DND-41 (cell line): ENCODE data around the gene BIRC6.
A peak's percentile ranks its signal among the peaks of the same experiment; 100 is the strongest.

Experiments used
- ATAC-seq: fragments of 200-7000 bp; cut with Tn5 transposase; 3 replicates; pipeline ENCODE4 v1.9.1; 2021; ENCODE audit warnings: low read depth; ENCODE audit not compliant: insufficient read depth
- DNase-seq: peaks from one replicate; pipeline ENCODE4 v3.0.0-alpha.2; 2020
- H2AFZ ChIP-seq: 2 replicates; pipeline ENCODE4 v1.6.0; 2012; ENCODE audit warnings: low read depth, low read length
- H3K27ac ChIP-seq: 2 replicates; pipeline ENCODE4 v1.5.1; 2012; ENCODE audit warnings: low read length, inconsistent platforms
- H3K27me3 ChIP-seq: fragments of 200-600 bp; sonication (generic); 2 replicates; pipeline ENCODE4 v1.6.0; 2012; ENCODE audit warnings: low read length, mild to moderate bottlenecking, inconsistent platforms; ENCODE audit not compliant: insufficient read depth, poor library complexity
- H3K36me3 ChIP-seq: 2 replicates; pipeline ENCODE4 v1.5.1; 2012; ENCODE audit warnings: low read length, inconsistent platforms; ENCODE audit not compliant: insufficient read depth
- H3K4me1 ChIP-seq: 2 replicates; pipeline ENCODE4 v1.5.1; 2012; ENCODE audit warnings: mild to moderate bottlenecking, low read length; ENCODE audit not compliant: insufficient read depth
- H3K4me2 ChIP-seq: 2 replicates; pipeline ENCODE4 v1.6.0; 2012; ENCODE audit warnings: mild to moderate bottlenecking, moderate library complexity, low read length, inconsistent platforms; ENCODE audit not compliant: insufficient read depth
- H3K4me3 ChIP-seq, 2 experiments: fragments of 200-600 bp in 1 of 2; shearing (Covaris generic) in 1 of 2; 2 replicates each; pipeline ENCODE4 v1.5.1; 2012 to 2016; ENCODE audit warnings: inconsistent platforms in 2 of 2, low read length in 2 of 2, mild to moderate bottlenecking in 2 of 2, low read depth in 1 of 2, moderate library complexity in 1 of 2
- H3K79me2 ChIP-seq: 2 replicates; pipeline ENCODE4 v1.6.0; 2012; ENCODE audit warnings: low read length, inconsistent platforms; ENCODE audit not compliant: insufficient read depth
- H3K9ac ChIP-seq: 2 replicates; pipeline ENCODE4 v1.6.0; 2012; ENCODE audit warnings: low read depth, mild to moderate bottlenecking, inconsistent platforms, low read length, moderate library complexity
- H3K9me3 ChIP-seq: 2 replicates; pipeline ENCODE4 v1.5.1; 2012; ENCODE audit warnings: low read length, moderate library complexity, mild to moderate bottlenecking, inconsistent platforms; ENCODE audit not compliant: insufficient read depth, severe bottlenecking
- H4K20me1 ChIP-seq: 2 replicates; pipeline ENCODE4 v1.6.0; 2012; ENCODE audit warnings: low read length; ENCODE audit not compliant: insufficient read depth
- CTCF ChIP-seq: IDR thresholded peaks from 2 replicates; pipeline ENCODE4 v1.5.1; 2012; ENCODE audit warnings: borderline replicate concordance, low read length, moderate library complexity, mild to moderate bottlenecking; ENCODE audit not compliant: poor library complexity, severe bottlenecking; ENCODE audit errors: extremely low read depth
- EZH2 ChIP-seq: IDR thresholded peaks from 3 replicates; pipeline ENCODE4 v1.6.1; 2012; ENCODE audit warnings: borderline replicate concordance, low read depth, mild to moderate bottlenecking, moderate library complexity, low read length, inconsistent platforms; ENCODE audit not compliant: severe bottlenecking

Gene BIRC6

GRCh38 chr2:32553829-32554432 is 197.1 kb downstream of the BIRC6 start:
- ATAC-seq (peak; percentile 95), DNase-seq (no peak)
- no peak overlapping the region for H3K4me2 ChIP-seq
- no peak overlapping the region for H3K27ac ChIP-seq
- no peak overlapping the region for H3K9ac ChIP-seq
- H3K36me3 ChIP-seq: peaks cover 31% of the 10 kb centered on the region
- no peaks in the 10 kb centered on the region for H3K27me3 ChIP-seq
- H2AFZ ChIP-seq: no peak overlapping the region
- no peaks in the 10 kb centered on the region for H3K79me2 ChIP-seq
- no peaks in the 10 kb centered on the region for H3K4me1 ChIP-seq
- no peaks in the 10 kb centered on the region for H3K9me3 ChIP-seq
- TF ChIP-seq CTCF (peak; percentile 80), EZH2 (no peak)
- H4K20me1 ChIP-seq: no peaks in the 10 kb centered on the region
- no peak overlapping the region for H3K4me3 ChIP-seq

GRCh38 chr2:32558492-32558891 is 201.7 kb downstream of the BIRC6 start:
- Histone ChIP-seq H3K4me3 (no peak overlapping the region), H3K79me2 (no peaks in the 10 kb centered on the region), H3K4me1 (no peaks in the 10 kb centered on the region), H3K27me3 (no peaks in the 10 kb centered on the region), H3K4me2 (no peak overlapping the region), H3K27ac (no peak overlapping the region), H3K9me3 (no peaks in the 10 kb centered on the region), H3K9ac (no peak overlapping the region), H3K36me3 (peaks cover 30% of the 10 kb centered on the region), H2AFZ (no peak overlapping the region), H4K20me1 (no peaks in the 10 kb centered on the region)
- DNase-seq (no peak), ATAC-seq (no peak)
- TF ChIP-seq EZH2 (no peak), CTCF (no peak)

- no peaks in the 10 kb centered on the region for H4K20me1 ChIP-seq
- no peaks in the 10 kb centered on the region for H3K27me3 ChIP-seq
- no peak overlapping the region for H3K4me3 ChIP-seq
- H2AFZ ChIP-seq: no peak overlapping the region
- H3K79me2 ChIP-seq: no peaks in the 10 kb centered on the region
- no peaks in the 10 kb centered on the region for H3K4me1 ChIP-seq
- H3K27ac ChIP-seq: no peak overlapping the region
- H3K36me3 ChIP-seq: peaks cover 33% of the 10 kb centered on the region
- H3K4me2 ChIP-seq: no peak overlapping the region
- no peak for DNase-seq
- no peak overlapping the region for H3K9ac ChIP-seq
- no peak for TF ChIP-seq CTCF
- no peak for TF ChIP-seq EZH2
- ATAC-seq: no peak
- H3K9me3 ChIP-seq: peaks cover 3% of the 10 kb centered on the region
These were observed 202.3 kb downstream of the BIRC6 start for GRCh38 chr2:32559136-32559535.
